Activated T-helper 1 cell treated with Interleukin-2 at 50 U/mL for 16 hours (primary cell): ENCODE results near the gene MARCHF10.

ENCODE experiments used
- DNase-seq: peaks from one replicate; pipeline ENCODE4 v3.0.0-alpha.2; 2020; ENCODE audit warnings: low read depth

The MARCHF10 gene

GRCh38 chr17:62676231-62676943 is 131.7 kb downstream of the MARCHF10 start:
- no peak for DNase-seq

GRCh38 chr17:62675701-62676100 is 132.4 kb downstream of the MARCHF10 start:
- DNase-seq, result no peak

- no peak for DNase-seq
Observed at GRCh38 chr17:62675260-62675659, 132.9 kb downstream of the MARCHF10 start.

- DNase-seq, result no peak
Observed at GRCh38 chr17:62674841-62675240, 133.3 kb downstream of the MARCHF10 start.

- no peak for DNase-seq
Observed at GRCh38 chr17:62674363-62674739, 133.8 kb downstream of the MARCHF10 start.

- no peak for DNase-seq
Observed at GRCh38 chr17:62673614-62674362, 134.3 kb downstream of the MARCHF10 start.

- no peak for DNase-seq
Observed at GRCh38 chr17:62672957-62673356, 135.2 kb downstream of the MARCHF10 start.

- no peak for DNase-seq
Observed at GRCh38 chr17:62671553-62671952, 136.6 kb downstream of the MARCHF10 start.

GRCh38 chr17:62670202-62670821 is 137.8 kb downstream of the MARCHF10 start:
- DNase-seq, result no peak

GRCh38 chr17:62668091-62668804 is 139.9 kb downstream of the MARCHF10 start:
- DNase-seq, result no peak

GRCh38 chr17:62666801-62667591 is 141.1 kb downstream of the MARCHF10 start:
- no peak for DNase-seq

GRCh38 chr17:62666061-62666800 is 141.9 kb downstream of the MARCHF10 start:
- DNase-seq, result no peak

- DNase-seq, result no peak
Observed at GRCh38 chr17:62665599-62665998, 142.5 kb downstream of the MARCHF10 start.

- DNase-seq, result no peak
Observed at GRCh38 chr17:62664336-62665120, 143.6 kb downstream of the MARCHF10 start.

- DNase-seq, result no peak
Observed at GRCh38 chr17:62663304-62663703, 144.8 kb downstream of the MARCHF10 start.

GRCh38 chr17:62662855-62663254 is 145.3 kb downstream of the MARCHF10 start:
- DNase-seq, result no peak

GRCh38 chr17:62661337-62661736 is 146.8 kb downstream of the MARCHF10 start:
- DNase-seq, result no peak

GRCh38 chr17:62660629-62661118 is 147.4 kb downstream of the MARCHF10 start:
- DNase-seq, result no peak

GRCh38 chr17:62658136-62658920 is 149.8 kb downstream of the MARCHF10 start:
- no peak for DNase-seq
